Natural killer cell treated with Interleukin-12 subunit alpha and Interleukin-12 subunit beta and Interleukin-15 and Interleukin-18, amount 100 ng/mL, for 72 hours (primary cell): ENCODE data around the gene DDX50. TPM values are rescaled to one million over a fixed set of nuclear protein-coding genes. Genes with fewer than 3 reads are reported as not detected.
"Not testable (repeated sequence)": the region's sequence is repeated elsewhere in the genome, so short reads cannot be mapped to it uniquely, and the experiment has no call there.

Experiments used
- ATAC-seq, 2 donors: fragments of 150-1000 bp; cut with Tn5 transposase in 1 of 2; sonication (Bioruptor Pico), chemical (Tn5 transposase) in 1 of 2; 2 replicates each; pipeline ENCODE4 v1.10.0; 2021
- DNase-seq: peaks from one replicate; pipeline ENCODE4 v3.0.0; 2022; ENCODE audit warnings: low spot score
- H3K27ac Mint-ChIP-seq, 2 donors: 1 replicate in 1 of 2; 2 replicates in 1 of 2; pipeline ENCODE4 v1.8.0; 2022; ENCODE audit warnings: mixed read lengths in 2 of 2, mild to moderate bottlenecking in 1 of 2, moderate library complexity in 1 of 2
- H3K27me3 Mint-ChIP-seq, 2 donors: 1 replicate in 1 of 2; 2 replicates in 1 of 2; pipeline ENCODE4 v1.8.0; 2022; ENCODE audit warnings: mixed read lengths in 2 of 2
- H3K36me3 Mint-ChIP-seq: one replicate; pipeline ENCODE4 v1.8.0; 2022; ENCODE audit warnings: mixed read lengths
- H3K4me1 Mint-ChIP-seq, 2 donors: 1 replicate in 1 of 2; 2 replicates in 1 of 2; pipeline ENCODE4 v1.8.0; 2022; ENCODE audit warnings: low read depth in 2 of 2, mixed read lengths in 2 of 2, mild to moderate bottlenecking in 1 of 2
- H3K4me3 Mint-ChIP-seq: one replicate; pipeline ENCODE4 v1.8.0; 2022; ENCODE audit warnings: mixed read lengths
- H3K9me3 Mint-ChIP-seq: 2 replicates; pipeline ENCODE4 v1.8.0; 2022; ENCODE audit warnings: mixed read lengths
- total RNA-seq, 2 donors: library from RNA; stranded (reverse); gene quantifications; one replicate each; pipeline ENCODE4 v1.2.3, GENCODE V29; 2022

DDX50 gene, protein sequence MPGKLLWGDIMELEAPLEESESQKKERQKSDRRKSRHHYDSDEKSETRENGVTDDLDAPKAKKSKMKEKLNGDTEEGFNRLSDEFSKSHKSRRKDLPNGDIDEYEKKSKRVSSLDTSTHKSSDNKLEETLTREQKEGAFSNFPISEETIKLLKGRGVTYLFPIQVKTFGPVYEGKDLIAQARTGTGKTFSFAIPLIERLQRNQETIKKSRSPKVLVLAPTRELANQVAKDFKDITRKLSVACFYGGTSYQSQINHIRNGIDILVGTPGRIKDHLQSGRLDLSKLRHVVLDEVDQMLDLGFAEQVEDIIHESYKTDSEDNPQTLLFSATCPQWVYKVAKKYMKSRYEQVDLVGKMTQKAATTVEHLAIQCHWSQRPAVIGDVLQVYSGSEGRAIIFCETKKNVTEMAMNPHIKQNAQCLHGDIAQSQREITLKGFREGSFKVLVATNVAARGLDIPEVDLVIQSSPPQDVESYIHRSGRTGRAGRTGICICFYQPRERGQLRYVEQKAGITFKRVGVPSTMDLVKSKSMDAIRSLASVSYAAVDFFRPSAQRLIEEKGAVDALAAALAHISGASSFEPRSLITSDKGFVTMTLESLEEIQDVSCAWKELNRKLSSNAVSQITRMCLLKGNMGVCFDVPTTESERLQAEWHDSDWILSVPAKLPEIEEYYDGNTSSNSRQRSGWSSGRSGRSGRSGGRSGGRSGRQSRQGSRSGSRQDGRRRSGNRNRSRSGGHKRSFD
- 10 to 100 TPM; 39.6 to 47.6 TPM for total RNA-seq

DNA sequence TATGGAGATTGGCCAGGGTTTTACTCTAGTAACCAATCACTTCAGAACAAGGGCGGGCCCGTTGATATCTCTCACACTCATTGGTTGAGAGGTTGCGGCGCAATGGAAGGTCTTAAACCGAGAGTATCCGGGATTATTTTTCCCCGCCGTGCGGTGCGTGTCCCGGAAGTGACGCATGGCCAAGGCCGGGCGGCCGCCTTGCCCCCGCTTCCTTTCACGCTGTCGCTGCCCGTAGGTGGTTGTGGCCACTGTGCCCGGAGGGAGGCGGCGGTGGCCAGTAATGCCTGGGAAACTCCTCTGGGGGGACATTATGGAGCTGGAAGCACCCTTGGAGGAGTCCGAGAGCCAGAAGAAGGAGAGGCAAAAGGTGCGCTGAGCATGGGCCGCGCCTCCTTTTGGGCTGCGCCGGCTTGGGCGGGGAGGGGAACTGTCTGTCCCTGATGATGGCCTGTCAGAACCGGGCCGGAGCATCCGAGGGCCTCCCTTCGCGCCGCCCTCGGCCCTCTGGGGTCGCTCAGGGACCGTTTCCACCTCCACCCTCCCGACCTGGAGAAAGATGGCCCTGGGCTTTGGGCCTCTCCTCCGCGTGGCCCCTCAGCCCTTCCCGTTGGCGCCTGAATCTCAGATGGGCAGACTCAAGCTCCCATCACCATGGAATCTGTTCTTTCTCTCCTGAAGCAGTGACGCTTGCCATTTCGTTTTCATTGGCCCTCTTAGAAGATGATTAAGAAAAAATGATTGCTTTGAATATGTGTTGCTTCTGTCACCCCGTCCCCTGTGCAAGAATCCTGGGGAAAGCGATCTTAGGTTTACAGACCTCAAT is at the start of gene DDX50:
Gene DDX50 (plus strand): TSS at position 211 of the 823 bp plus-strand sequence. CDS start 70 bp downstream, at position 281.
- Mint-ChIP-seq H3K27me3 (peaks cover 0 to 2% of the 10 kb centered on the region in 2 donors), H3K4me3 (peak within 1 kb of the TSS; percentile 99), H3K4me1 (peaks cover 32 to 45% of the 10 kb centered on the region in 2 donors), H3K9me3 (no peaks in the 10 kb centered on the region), H3K36me3 (peaks cover 18% of the 10 kb centered on the region), H3K27ac (peak within 1 kb of the TSS; percentile 98 to 100)
- ATAC-seq (peak; percentile 97 to 98), DNase-seq (peak; percentile 98)

DNA sequence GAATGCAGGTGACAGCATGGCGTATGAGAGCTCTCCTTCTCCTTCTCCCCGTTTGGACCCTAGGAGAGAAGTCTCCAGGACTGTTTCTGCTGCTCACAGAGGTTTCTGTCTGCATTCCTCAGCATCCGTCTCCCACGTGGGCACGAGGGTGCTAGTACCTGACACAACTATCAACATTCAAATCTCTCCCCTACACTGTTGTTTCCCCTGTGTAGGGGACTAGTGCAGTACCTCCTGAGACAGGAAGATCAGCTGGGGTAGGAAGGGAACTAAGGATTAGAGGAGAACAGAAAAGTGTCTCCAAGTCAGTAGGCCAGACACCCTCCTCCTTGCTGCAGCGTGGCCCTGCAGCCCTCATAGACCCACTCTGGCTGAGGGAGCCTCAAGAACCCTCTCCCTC is 44.8 kb upstream of the DDX50 start:
- DNase-seq, result no peak
- peaks cover 9% of the 10 kb centered on the region for H3K9me3 Mint-ChIP-seq
- H3K4me1 Mint-ChIP-seq, result no peaks in the 10 kb centered on the region
- H3K27ac Mint-ChIP-seq, result no peak overlapping the region
- H3K27me3 Mint-ChIP-seq, result peaks cover 0 to 7% of the 10 kb centered on the region in 2 donors
- no peak for ATAC-seq
- H3K4me3 Mint-ChIP-seq, result no peak overlapping the region
- H3K36me3 Mint-ChIP-seq, result peaks cover 14% of the 10 kb centered on the region

DNA sequence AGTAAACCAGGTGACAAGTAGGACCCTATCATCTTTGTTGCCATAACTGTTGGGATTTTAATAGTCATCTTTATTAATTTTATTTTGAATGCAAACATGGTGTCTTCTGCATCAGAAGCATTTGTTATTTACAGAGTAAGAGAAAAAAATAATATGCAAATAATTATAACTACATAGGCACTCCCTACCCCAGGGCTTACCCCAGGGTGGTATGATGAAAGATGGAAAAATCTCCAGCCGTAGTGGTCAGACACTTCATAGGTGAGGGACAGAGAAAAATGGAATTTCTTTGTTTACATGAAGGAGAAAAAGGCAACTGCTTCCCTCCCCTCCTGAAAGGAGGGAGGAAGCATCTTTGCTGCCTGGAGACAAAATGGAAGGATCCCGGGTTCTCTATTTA is 44.1 kb upstream of the DDX50 start:
- no peak for ATAC-seq
- H3K4me1 Mint-ChIP-seq, result no peaks in the 10 kb centered on the region
- H3K9me3 Mint-ChIP-seq, result peaks cover 12% of the 10 kb centered on the region
- no peak overlapping the region for H3K27ac Mint-ChIP-seq
- peaks cover 21% of the 10 kb centered on the region for H3K36me3 Mint-ChIP-seq
- no peak for DNase-seq
- H3K4me3 Mint-ChIP-seq, result no peak overlapping the region
- peaks cover 0 to 7% of the 10 kb centered on the region in 2 donors for H3K27me3 Mint-ChIP-seq

DNA sequence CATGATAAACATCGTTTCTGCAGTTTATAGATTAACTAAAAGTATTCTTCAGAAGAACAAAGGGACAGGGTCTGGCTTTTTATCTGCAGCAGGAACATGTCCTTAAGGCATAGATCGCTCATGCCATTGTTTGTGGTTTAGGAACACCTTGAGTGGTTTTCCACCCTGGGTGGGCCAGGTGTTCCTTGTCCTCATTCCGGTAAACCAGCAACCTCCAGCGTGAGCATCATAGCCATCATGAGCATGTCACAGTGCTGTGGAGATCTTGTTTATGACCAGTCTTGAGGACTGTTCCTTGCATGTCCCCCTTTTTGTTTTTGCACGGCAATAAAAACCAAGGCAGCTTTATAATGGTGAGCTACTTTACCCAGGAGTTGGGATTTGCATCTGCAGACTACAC is 39.9 kb upstream of the DDX50 start:
- Mint-ChIP-seq H3K27me3 (peaks cover 0 to 7% of the 10 kb centered on the region in 2 donors), H3K27ac (no peak overlapping the region), H3K9me3 (peaks cover 13% of the 10 kb centered on the region), H3K4me1 (no peaks in the 10 kb centered on the region), H3K4me3 (no peak overlapping the region), H3K36me3 (peaks cover 28% of the 10 kb centered on the region)
- no peak for DNase-seq
- ATAC-seq, result no peak

DNA sequence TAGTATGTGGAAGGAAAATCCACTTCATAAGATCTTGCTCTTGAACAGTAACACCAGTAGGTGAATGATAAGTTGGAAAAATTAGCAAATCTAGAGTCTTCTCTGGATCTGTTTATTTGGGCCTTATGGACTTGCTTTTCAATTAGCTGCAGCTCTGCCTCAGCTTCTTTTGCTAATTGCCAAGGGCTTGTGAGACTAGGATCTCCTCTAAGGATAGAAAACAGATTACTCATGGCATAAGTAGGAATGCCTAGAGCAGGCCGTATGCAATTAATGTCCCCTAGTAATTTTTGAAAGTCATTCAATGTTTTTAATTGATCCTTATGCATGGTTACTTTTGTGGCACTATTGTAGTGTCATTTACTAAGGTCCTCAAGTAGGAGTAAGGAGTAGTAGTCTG is 36.5 kb upstream of the DDX50 start:
- ATAC-seq (no peak), DNase-seq (no peak)
- Mint-ChIP-seq H3K9me3 (peaks cover 10% of the 10 kb centered on the region), H3K27me3 (peaks cover 0 to 5% of the 10 kb centered on the region in 2 donors), H3K4me3 (no peak overlapping the region), H3K27ac (no peak overlapping the region), H3K4me1 (no peaks in the 10 kb centered on the region), H3K36me3 (peaks cover 24% of the 10 kb centered on the region)

DNA sequence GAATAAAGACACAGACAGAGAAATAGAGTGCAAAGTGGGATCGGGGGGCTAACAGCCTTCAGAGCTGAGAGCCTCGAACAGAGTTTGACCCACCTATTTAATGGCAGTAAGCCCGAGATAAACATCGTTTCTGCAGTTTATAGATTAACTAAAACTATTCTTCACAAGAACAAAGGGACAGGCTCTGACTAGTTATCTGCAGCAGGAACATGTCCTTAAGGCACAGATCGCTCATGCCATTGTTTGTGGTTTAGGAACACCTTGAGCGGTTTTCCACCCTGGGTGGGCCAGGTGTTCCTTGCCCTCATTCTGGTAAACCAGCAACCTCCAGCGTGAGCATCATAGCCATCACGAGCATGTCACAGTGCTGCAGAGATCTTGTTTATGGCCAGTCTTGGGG is 32.9 kb upstream of the DDX50 start:
- not testable (repeated sequence) for DNase-seq, H3K36me3 Mint-ChIP-seq, ATAC-seq, H3K4me3 Mint-ChIP-seq, H3K27ac Mint-ChIP-seq, H3K27me3 Mint-ChIP-seq, H3K4me1 Mint-ChIP-seq, H3K9me3 Mint-ChIP-seq

DNA sequence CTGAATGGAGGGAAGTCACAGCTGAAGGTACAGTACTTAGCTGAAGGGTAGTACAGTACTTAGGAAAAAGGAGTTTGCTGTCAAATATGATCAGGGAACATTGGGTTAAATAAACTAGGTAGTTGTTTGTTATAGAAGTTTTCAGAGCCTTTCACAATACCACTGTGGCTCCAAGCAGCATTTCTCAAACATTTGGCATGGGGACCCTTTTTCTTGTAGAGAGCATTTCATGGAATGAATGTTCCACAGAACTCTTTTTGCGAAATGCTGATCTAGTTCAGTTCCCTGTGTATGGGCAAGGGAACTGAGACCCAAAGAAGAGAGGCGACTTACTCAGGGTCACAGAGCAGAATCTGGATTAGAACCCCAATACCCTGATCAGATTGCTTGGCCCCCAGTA is 31.5 kb upstream of the DDX50 start:
- H3K36me3 Mint-ChIP-seq, result no peaks in the 10 kb centered on the region
- ATAC-seq, result no peak
- DNase-seq, result no peak
- H3K4me3 Mint-ChIP-seq, result no peak overlapping the region
- no peaks in the 10 kb centered on the region for H3K9me3 Mint-ChIP-seq
- H3K27me3 Mint-ChIP-seq, result peaks cover 0 to 6% of the 10 kb centered on the region in 2 donors
- H3K27ac Mint-ChIP-seq, result no peak overlapping the region
- no peaks in the 10 kb centered on the region for H3K4me1 Mint-ChIP-seq

DNA sequence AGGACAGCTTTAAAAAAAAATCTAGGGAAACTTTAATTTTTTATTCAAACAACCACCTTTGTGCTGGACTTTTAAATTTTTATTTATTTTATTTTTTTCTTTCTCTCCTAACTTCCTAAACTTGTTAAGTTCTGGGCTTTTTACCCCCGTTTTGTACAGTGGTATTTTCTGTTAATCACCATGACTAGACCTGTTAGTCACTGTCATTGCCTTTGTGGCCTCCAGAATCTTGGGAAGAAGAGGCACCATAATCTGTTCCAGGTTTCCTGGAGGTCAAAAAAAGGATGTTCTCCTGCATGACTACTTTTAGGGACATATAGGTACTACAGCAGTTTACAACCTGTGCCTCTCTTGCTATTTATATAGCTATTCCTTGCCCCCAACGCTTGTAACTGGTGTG is 31.1 kb upstream of the DDX50 start:
- H3K27ac Mint-ChIP-seq, result no peak overlapping the region

DNA sequence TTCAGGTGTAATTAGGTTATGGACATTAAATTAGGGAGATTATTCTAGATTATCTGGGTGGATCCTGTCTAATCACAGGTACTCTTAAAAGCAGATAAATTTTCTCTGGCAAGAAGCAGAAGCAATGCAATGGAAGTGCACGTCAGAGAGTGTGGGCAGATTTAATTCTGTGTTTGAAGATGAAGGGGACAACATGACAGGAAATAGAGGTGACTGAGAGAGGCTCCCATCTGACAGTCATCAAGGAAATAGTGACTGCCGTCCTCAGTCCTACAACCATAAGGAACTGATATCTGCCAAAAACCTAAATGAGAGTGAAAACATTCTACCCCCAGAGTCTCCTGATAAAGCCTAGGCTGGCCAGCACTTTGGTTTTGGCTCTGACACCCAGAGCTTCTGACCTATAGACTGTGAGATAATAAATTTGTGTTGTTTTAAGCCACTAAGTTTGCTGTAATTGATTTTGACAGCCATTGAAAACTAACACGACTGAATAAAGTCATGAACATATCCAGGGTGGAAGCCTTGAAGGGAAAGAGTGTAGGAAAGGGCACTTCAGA is 30.5 kb upstream of the DDX50 start:
- Mint-ChIP-seq H3K27me3 (peaks cover 0 to 6% of the 10 kb centered on the region in 2 donors), H3K27ac (no peak overlapping the region), H3K36me3 (no peaks in the 10 kb centered on the region), H3K9me3 (no peaks in the 10 kb centered on the region), H3K4me1 (no peaks in the 10 kb centered on the region), H3K4me3 (no peak overlapping the region)
- ATAC-seq, result peak in 1 of 2 donors; percentile 27
- no peak for DNase-seq

More for the DNA sequence above, 31.1 kb upstream of the DDX50 start:
- no peaks in the 10 kb centered on the region for H3K4me1 Mint-ChIP-seq
- no peak for DNase-seq
- H3K4me3 Mint-ChIP-seq, result no peak overlapping the region
- H3K9me3 Mint-ChIP-seq, result no peaks in the 10 kb centered on the region
- no peak for ATAC-seq
- H3K27me3 Mint-ChIP-seq, result peaks cover 0 to 6% of the 10 kb centered on the region in 2 donors
- H3K36me3 Mint-ChIP-seq, result no peaks in the 10 kb centered on the region

DNA sequence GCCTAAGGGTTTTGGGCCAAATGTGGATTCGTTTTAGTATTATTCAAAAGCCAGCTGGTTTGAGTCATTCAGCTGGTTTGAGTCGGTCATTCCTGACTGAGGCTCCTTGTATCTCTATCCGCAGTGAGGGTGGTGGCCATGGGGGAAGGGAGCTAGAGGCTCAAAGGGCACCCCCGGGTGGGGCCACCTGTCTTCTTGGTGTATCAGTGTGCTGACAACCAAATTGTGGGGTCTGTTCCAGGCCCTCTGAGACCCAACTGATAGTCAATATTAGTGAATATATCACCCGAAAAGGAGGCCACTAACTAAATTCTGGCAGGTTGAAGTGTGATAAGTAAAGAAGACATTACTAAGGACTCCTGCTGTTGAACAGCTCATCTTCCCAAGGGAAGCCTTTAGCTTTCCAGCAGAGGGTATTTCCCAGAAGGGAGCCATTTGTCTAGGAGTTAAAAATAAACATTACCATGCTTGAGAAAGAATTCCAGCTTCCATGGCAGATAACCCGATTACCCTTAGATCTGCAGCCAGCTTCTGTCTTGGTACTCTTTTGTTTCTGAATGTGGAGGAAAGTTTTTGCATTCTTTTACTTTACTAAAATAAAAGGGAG is 29.9 kb upstream of the DDX50 start:
- Mint-ChIP-seq H3K27me3 (peaks cover 0 to 6% of the 10 kb centered on the region in 2 donors), H3K9me3 (no peaks in the 10 kb centered on the region), H3K36me3 (no peaks in the 10 kb centered on the region), H3K4me3 (no peak overlapping the region), H3K4me1 (no peaks in the 10 kb centered on the region), H3K27ac (no peak overlapping the region)
- no peak for DNase-seq
- ATAC-seq, result peak in 1 of 2 donors; percentile 17

DNA sequence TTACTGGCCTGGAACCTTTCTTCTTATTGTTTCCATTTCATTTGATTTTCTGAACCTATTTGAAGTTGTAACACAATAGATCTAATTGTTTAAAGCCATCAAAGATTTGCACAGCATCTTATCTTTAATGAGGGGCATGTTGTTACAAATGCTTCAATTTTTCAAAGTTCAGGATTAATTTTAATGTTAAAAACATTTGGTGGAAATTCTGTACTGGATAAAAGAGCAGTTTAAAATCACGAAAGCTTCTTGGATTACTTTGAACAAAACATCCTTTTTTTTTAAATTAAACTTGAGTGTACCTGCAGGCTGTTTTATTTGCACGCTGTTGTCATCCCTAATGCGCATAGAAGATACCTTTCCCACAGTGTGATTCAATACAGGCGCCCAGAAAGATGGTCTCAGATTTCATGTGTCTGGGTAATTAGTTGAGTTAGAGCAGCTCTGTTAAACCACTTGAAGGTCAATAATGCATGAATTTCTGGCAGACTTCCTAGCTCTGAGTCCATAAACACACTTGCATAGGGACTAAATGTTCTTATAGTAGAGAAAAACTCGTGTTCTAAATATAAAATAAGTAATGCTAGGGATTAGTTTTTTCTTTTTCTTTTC is 29.3 kb upstream of the DDX50 start:
- H3K9me3 Mint-ChIP-seq, result no peaks in the 10 kb centered on the region

DNA sequence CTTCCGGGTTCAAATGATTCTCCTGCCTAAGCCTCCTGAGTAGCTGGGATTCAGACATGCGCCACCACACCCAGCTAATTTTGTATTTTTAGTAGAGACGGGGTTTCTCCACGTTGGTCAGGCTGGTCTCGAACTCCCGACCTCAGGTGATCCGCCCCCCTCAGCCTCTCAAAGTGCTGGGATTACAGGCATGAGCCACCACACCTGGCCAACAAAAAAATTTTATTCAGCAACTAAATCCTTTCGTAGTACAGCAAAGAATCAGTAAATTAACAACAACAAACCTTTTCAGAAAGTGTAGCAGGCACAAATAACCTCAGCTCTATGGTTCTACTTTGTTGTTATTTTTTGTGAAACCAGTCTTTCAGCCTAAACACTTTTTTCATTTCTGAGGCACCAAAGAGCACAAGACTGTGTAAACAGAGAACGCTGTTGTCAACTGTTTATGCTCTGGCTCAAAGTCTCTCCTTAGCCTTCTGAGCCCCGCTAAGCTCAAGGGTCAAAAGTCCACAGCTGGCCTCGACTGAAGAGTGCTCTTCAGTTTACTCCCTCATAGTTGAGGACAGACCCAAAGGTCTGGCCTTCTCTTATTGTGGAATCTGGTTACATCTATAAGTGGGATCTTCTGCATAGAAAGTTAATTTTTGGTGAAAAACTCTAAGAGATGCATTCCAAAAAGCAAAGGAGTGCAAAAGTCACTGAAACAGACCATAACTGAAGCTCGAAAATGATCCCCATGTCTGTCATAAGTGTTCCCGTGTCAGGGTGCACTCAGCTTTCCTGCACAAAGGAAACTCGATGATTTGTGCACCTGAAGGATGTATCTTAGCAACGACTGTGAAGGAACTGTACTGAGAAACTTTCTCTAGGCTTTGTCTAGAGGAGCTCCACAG is 24.6 kb upstream of the DDX50 start:
- no peak overlapping the region for H3K27ac Mint-ChIP-seq
- no peaks in the 10 kb centered on the region for H3K36me3 Mint-ChIP-seq
- no peaks in the 10 kb centered on the region for H3K9me3 Mint-ChIP-seq
- H3K27me3 Mint-ChIP-seq, result no peaks in the 10 kb centered on the region
- H3K4me1 Mint-ChIP-seq, result no peaks in the 10 kb centered on the region
- no peak overlapping the region for H3K4me3 Mint-ChIP-seq
- DNase-seq (no peak), ATAC-seq (no peak)

More for the DNA sequence above, 29.3 kb upstream of the DDX50 start:
- Mint-ChIP-seq H3K36me3 (no peaks in the 10 kb centered on the region), H3K4me1 (no peaks in the 10 kb centered on the region), H3K27me3 (peaks cover 0 to 6% of the 10 kb centered on the region in 2 donors), H3K4me3 (no peak overlapping the region), H3K27ac (no peak overlapping the region)
- no peak for DNase-seq
- ATAC-seq, result no peak
